Hepatic stellate cell (primary cell): ENCODE data around the gene UGT2A1.

Experiments
- DNase-seq: peaks from one replicate; pipeline ENCODE4 v3.0.0; 2011; ENCODE audit warnings: low spot score

The UGT2A1 gene

DNA sequence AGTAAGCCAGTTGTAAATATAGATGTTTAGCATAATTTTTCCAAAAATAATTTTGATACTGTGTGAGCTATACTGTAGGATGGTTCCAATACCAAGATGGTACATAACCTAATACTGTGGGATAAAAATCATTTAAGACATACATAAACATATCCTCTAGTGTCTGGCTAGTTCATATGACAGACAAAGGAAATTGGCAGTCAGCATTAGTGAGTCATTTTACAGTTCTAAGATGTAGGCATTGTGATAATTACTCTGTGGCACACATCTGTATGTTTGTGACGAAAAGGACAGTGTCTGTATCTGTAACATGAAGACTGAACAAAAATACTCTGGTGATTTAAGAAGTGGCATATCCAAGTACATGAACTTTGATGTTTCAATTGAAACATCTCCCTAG, 63.2 kb downstream of the UGT2A1 start:
- DNase-seq = no peak

DNA sequence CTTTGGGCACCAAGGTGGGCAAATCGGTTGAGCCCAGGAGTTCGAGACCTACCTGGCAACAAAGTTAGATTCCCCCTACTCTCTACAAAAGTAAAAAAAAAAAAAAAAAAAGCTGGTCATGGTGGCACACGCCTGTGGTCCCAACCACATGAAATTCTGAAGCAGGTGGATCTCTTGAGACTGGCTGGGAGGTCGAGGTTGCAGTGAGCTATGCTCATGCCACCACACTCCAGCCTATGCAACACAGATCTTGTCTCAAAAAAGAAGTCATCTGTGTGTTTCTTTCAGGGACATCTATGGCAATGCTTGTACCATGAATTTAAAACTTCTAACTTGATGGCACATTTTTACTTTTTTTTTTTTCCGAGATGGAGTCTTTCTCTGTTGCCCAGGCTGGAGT, 68.9 kb downstream of the UGT2A1 start:
- DNase-seq = no peak

DNA sequence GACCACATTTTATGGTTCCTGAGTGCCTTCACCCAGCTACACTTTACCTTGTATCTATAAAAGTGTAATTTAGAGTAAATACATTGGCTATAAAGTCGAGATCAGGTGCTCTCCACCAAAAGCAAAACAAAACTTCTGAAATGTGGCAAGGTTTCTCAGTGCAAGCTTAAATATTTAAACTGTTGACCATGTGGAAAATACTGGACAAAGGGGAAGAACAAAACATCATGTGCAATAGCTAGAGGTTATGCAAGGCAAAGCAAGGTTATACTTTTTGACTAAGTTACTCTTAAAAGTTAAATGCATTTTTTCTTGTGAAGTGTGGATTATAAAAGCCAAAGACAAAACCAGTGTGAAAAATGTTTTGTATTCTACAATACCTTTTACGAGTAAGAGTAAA, 69.5 kb downstream of the UGT2A1 start:
- no peak for DNase-seq

DNA sequence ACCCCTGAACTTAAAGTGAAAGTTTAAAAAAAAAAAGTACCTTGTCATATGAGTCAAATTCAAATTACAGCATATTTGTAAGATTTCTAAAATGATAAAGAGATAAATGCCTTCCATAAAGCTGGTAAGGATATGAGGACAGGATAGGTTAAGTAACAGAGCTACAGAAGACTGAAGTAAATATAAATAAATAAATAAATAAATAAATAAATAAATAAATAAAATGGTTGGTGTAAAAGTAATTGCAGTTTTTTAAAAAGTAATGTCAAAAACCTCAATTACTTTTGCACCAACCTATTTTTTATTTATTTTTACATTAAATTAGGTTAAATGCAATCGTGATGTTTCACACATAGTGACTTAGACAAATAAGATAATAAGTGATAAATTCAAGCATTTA, 75.8 kb downstream of the UGT2A1 start:
- no peak for DNase-seq

DNA sequence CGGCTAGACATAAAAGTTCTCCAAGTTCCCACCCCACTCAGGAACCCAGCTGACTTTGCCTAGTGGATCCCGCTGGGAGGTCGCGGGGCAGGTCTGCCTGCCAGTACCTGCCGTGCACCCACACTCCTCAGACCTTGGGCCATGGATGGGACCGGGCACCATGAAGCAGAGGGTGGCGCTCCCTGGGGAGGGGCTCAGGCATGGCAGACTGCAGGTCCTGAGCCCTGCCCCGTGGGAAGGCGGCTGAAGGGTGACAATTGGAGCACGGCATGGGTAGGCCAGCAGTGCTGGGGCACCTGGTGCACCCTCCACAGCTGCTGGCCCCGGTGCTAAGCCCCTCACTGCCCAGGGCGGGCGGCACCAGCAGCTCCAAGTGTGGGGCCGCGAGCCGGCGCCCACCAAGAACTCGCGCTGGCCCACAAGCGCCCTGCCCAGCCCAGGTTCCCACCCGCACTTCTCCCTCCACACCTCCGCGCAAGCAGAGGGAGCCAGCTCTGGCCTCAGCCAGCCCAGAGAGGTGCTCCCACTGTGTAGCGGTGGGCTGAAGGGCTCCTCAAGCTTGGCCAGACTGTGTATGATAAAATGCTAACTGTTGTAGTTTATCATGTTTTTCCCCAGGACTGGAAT, 76.7 kb downstream of the UGT2A1 start:
- DNase-seq = no peak

DNA sequence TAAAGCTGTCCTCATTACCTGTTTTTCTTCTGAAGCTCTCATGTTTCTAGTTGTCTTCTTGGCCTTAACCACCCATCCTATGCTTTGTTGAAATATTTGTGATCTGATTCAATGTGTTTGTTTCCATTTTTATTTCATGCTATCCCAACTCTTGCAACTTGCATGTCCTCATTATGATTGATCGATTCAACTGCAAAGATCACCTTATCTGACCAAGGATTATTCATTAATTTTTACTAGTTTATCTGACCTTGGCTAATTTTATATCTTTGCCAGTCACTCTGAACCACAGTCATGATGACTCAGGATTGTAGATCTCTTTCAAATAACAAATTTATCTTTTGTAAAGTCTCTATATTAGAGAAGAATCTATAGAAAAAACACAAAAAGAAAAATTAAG, 84.3 kb downstream of the UGT2A1 start:
- DNase-seq = no peak

DNA sequence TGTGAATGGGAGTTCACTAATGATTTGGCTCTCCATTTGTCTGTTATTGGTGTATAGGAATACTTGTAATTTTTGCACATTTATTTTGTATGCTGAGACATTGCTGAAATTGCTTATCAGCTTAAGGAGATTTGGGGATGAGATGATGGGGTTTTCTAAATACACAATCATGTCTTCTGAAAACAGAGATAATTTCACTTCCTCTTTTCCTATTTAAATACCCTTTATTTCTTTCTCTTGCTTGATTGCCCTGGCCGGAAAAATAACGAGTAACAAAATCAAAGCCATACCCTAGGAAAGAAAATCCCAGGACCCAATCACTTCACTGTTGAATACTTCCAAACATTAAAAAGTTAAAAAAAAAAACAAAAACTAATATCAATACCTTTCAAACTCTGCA, 89.6 kb downstream of the UGT2A1 start:
- DNase-seq = no peak

DNA sequence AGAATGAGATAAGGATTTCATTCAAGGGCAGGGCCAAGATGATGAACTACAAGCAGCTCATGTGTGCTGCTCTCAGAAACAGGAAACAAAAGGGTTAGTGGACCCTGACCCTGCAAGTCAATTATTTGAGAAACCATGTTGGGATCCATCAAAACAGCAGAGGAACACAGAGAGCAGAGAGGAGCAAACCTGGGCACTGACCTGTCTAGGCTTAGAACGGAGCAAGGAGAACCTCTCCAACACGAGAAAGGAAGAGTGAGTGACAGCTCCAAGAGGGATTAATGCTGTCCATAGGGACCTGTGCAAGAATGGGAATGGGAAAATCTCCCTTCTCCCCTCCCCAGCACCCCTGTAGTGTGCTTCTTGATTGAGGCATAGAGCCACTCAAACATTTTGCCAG, 103.4 kb downstream of the UGT2A1 start:
- no peak for DNase-seq

DNA sequence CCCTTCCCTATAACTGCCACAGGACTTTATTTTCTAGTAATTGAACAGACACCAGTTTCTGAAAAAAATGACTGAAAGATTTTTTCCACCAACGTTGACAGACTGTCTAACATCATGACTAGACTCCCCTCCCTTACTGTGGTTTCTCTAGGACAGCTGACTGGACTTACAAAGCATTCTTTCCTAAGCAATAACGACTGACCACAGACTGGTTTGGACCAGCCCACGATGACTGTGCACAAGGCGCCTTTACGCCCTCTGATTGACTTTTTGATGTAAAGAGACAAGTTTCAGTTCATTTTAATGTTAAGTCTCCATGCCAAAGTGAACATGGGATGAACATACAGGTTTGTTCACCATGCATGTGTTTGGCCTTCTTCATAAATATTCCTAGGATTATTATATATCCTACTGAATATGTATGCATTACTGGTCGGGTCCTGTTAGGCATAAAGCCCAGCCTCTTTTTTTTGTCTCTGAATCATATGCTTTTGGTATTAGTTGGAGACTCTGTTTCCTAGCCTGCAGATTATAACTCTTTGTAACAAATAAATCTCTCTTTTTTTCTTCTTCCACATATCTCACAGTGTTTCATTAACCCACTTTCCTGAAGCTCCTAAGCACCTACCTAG, 106.8 kb downstream of the UGT2A1 start:
- no peak for DNase-seq
